Mucosa of rectum (tissue), 2 donors: ENCODE results near the gene RAB6A.
"Not testable (repeated sequence)": the region's sequence is repeated elsewhere in the genome, so short reads cannot be mapped to it uniquely, and the experiment has no call there.

Experiments used
- H3K27ac ChIP-seq, 2 donors: one replicate each; pipeline ENCODE4 v1.7.0; 2013; ENCODE audit warnings: inconsistent platforms in 2 of 2, low read depth in 2 of 2, low read length in 2 of 2
- H3K27me3 ChIP-seq, 2 donors: one replicate each; pipeline ENCODE4 v1.7.0; 2013; ENCODE audit warnings: low read length in 2 of 2; ENCODE audit not compliant: control insufficient read depth in 2 of 2, insufficient read depth in 2 of 2
- H3K36me3 ChIP-seq, 2 donors: one replicate each; pipeline ENCODE4 v1.7.0; 2013; ENCODE audit warnings: low read length in 2 of 2; ENCODE audit not compliant: control insufficient read depth in 2 of 2, insufficient read depth in 2 of 2
- H3K4me1 ChIP-seq, 2 donors: one replicate each; pipeline ENCODE4 v1.7.0; 2013; ENCODE audit warnings: low read length in 2 of 2, mild to moderate bottlenecking in 1 of 2; ENCODE audit not compliant: control insufficient read depth in 2 of 2, insufficient read depth in 2 of 2
- H3K4me3 ChIP-seq, 2 donors: one replicate each; pipeline ENCODE4 v1.7.0; 2013; ENCODE audit warnings: low read length in 2 of 2
- H3K9ac ChIP-seq, 2 donors: one replicate each; pipeline ENCODE4 v1.7.0; 2013; ENCODE audit warnings: low read length in 2 of 2, low read depth in 1 of 2, mild to moderate bottlenecking in 1 of 2
- H3K9me3 ChIP-seq, 2 donors: one replicate each; pipeline ENCODE4 v1.7.0; 2013; ENCODE audit warnings: low read length in 2 of 2; ENCODE audit not compliant: control insufficient read depth in 2 of 2
- donor health status: healthy.
- donor health status: Normal muscosa, but diverticular disease.

RAB6A gene

GRCh38 chr11:73752216-73752867, 8.5 kb downstream of the RAB6A start:
- Histone ChIP-seq H3K27ac (no peak overlapping the region), H3K36me3 (no peaks in the 10 kb centered on the region)

GRCh38 chr11:73750862-73751261, 10.0 kb downstream of the RAB6A start:
- not testable (repeated sequence) for H3K9me3 ChIP-seq, H3K27me3 ChIP-seq, H3K27ac ChIP-seq, H3K4me3 ChIP-seq, H3K9ac ChIP-seq, H3K36me3 ChIP-seq
- peaks cover 5 to 26% of the 10 kb centered on the region in 2 donors for H3K4me1 ChIP-seq

More at GRCh38 chr11:73752216-73752867, 8.5 kb downstream of the RAB6A start:
- Histone ChIP-seq H3K9me3 (no peaks in the 10 kb centered on the region), H3K4me1 (peaks cover 5 to 26% of the 10 kb centered on the region in 2 donors), H3K9ac (no peak overlapping the region), H3K4me3 (no peak overlapping the region), H3K27me3 (no peaks in the 10 kb centered on the region)

GRCh38 chr11:73750228-73750627, 10.6 kb downstream of the RAB6A start:
- Histone ChIP-seq H3K4me1 (peaks cover 5 to 26% of the 10 kb centered on the region in 2 donors), H3K9me3 (no peaks in the 10 kb centered on the region)

GRCh38 chr11:73749118-73749517, 11.8 kb downstream of the RAB6A start:
- Histone ChIP-seq H3K27me3 (no peaks in the 10 kb centered on the region), H3K27ac (no peak overlapping the region), H3K4me3 (no peak overlapping the region), H3K36me3 (no peaks in the 10 kb centered on the region), H3K9ac (no peak overlapping the region), H3K9me3 (no peaks in the 10 kb centered on the region), H3K4me1 (peaks cover 2 to 22% of the 10 kb centered on the region in 2 donors)

More at GRCh38 chr11:73750228-73750627, 10.6 kb downstream of the RAB6A start:
- Histone ChIP-seq H3K9ac (no peak overlapping the region), H3K27ac (no peak overlapping the region), H3K27me3 (no peaks in the 10 kb centered on the region), H3K36me3 (no peaks in the 10 kb centered on the region), H3K4me3 (no peak overlapping the region)

- peaks cover 2 to 16% of the 10 kb centered on the region in 2 donors for H3K4me1 ChIP-seq
- no peak overlapping the region for H3K27ac ChIP-seq
Measured at GRCh38 chr11:73748300-73748699, 12.6 kb downstream of the RAB6A start.

GRCh38 chr11:73747762-73748161, 13.1 kb downstream of the RAB6A start:
- Histone ChIP-seq H3K4me3 (no peak overlapping the region), H3K9ac (no peak overlapping the region), H3K36me3 (no peaks in the 10 kb centered on the region), H3K27me3 (no peaks in the 10 kb centered on the region), H3K9me3 (no peaks in the 10 kb centered on the region), H3K4me1 (peaks cover 2 to 12% of the 10 kb centered on the region in 2 donors), H3K27ac (no peak overlapping the region)

More at GRCh38 chr11:73748300-73748699, 12.6 kb downstream of the RAB6A start:
- no peak overlapping the region for H3K4me3 ChIP-seq
- H3K36me3 ChIP-seq = no peaks in the 10 kb centered on the region
- H3K9ac ChIP-seq = no peak overlapping the region
- H3K9me3 ChIP-seq = no peaks in the 10 kb centered on the region
- no peaks in the 10 kb centered on the region for H3K27me3 ChIP-seq

GRCh38 chr11:73746701-73747100, 14.2 kb downstream of the RAB6A start:
- no peaks in the 10 kb centered on the region for H3K27me3 ChIP-seq
- no peaks in the 10 kb centered on the region for H3K9me3 ChIP-seq
- no peak overlapping the region for H3K4me3 ChIP-seq
- H3K9ac ChIP-seq = no peak overlapping the region
- no peak overlapping the region for H3K27ac ChIP-seq
- no peaks in the 10 kb centered on the region for H3K36me3 ChIP-seq
- H3K4me1 ChIP-seq = peaks cover 2 to 7% of the 10 kb centered on the region in 2 donors

GRCh38 chr11:73743045-73743444, 17.8 kb downstream of the RAB6A start:
- no peaks in the 10 kb centered on the region for H3K27me3 ChIP-seq
- H3K4me1 ChIP-seq = no peaks in the 10 kb centered on the region
- no peaks in the 10 kb centered on the region for H3K36me3 ChIP-seq
- H3K9ac ChIP-seq = no peak overlapping the region
- H3K9me3 ChIP-seq = no peaks in the 10 kb centered on the region
- no peak overlapping the region for H3K4me3 ChIP-seq
- H3K27ac ChIP-seq = no peak overlapping the region

- H3K9me3 ChIP-seq, H3K27ac ChIP-seq, H3K4me1 ChIP-seq, H3K27me3 ChIP-seq, H3K36me3 ChIP-seq, H3K9ac ChIP-seq, H3K4me3 ChIP-seq: not testable (repeated sequence)
Measured at GRCh38 chr11:73735959-73736358, 24.9 kb downstream of the RAB6A start.

- peaks cover 2 to 3% of the 10 kb centered on the region in 2 donors for H3K36me3 ChIP-seq
- no peaks in the 10 kb centered on the region for H3K4me1 ChIP-seq
- no peak overlapping the region for H3K27ac ChIP-seq
- H3K9ac ChIP-seq = no peak overlapping the region
- H3K27me3 ChIP-seq = no peaks in the 10 kb centered on the region
- H3K4me3 ChIP-seq = no peak overlapping the region
- H3K9me3 ChIP-seq = no peaks in the 10 kb centered on the region
Measured at GRCh38 chr11:73734993-73735392, 25.9 kb downstream of the RAB6A start.
